GM12878 (cell line): ENCODE measurements around the gene CINP. TPM values are rescaled to one million over a fixed set of nuclear protein-coding genes. Genes with fewer than 3 reads are reported as not detected.
A peak's percentile ranks its signal among the peaks of the same experiment; 100 is the strongest.

ENCODE experiments used
- ATF7 ChIP-seq: fragments of 450-650 bp; IDR thresholded peaks from 2 replicates; pipeline ENCODE4 v1.6.1; 2016; ENCODE audit warnings: low read depth, mild to moderate bottlenecking
- CBX5 ChIP-seq: sonication (generic); IDR thresholded peaks from 2 replicates; pipeline ENCODE4 v1.6.1; 2016; ENCODE audit warnings: low read depth, moderate library complexity, mild to moderate bottlenecking, inconsistent platforms
- MYC ChIP-seq: IDR thresholded peaks from 2 replicates; pipeline ENCODE4 v1.6.1; 2011; ENCODE audit warnings: mild to moderate bottlenecking, low read length, moderate library complexity, inconsistent platforms; ENCODE audit not compliant: insufficient read depth, insufficient replicate concordance, insufficient read length, severe bottlenecking
- NBN ChIP-seq: fragments of 450-650 bp; IDR thresholded peaks from 2 replicates; pipeline ENCODE4 v1.6.1; 2016
- NFYB ChIP-seq: IDR thresholded peaks from 2 replicates; pipeline ENCODE4 v1.6.1; 2011; ENCODE audit warnings: low read depth, mild to moderate bottlenecking, low read length, improper control_type of control experiment, moderate library complexity; ENCODE audit not compliant: insufficient read depth
- RAD21 ChIP-seq: IDR thresholded peaks from 2 replicates; pipeline ENCODE4 v1.6.1; 2011; ENCODE audit warnings: mild to moderate bottlenecking, low read depth, low read length, moderate library complexity; ENCODE audit not compliant: insufficient read depth
- SMAD5 ChIP-seq: IDR thresholded peaks from 2 replicates; pipeline ENCODE4 v1.6.1; 2016; ENCODE audit warnings: antibody characterized with exemption, low read depth
- STAT1 ChIP-seq: fragments of 450-650 bp; conservative IDR thresholded peaks from 2 replicates; pipeline ENCODE4 v1.6.1; 2014; ENCODE audit warnings: antibody characterized with exemption, mild to moderate bottlenecking
- TCF7 ChIP-seq: IDR thresholded peaks from 2 replicates; pipeline ENCODE4 v1.6.1; 2014; ENCODE audit warnings: antibody characterized with exemption, borderline replicate concordance
- polyA plus RNA-seq, 11 experiments: library from polyadenylated mRNA; depleted of rRNA in 4 of 11; unstranded in 6 of 11; stranded (reverse) in 5 of 11; fragments of >200 nt; fragmentation: Nextera tagmentation in 4 of 11; fragmentation: Illumina TruSeq in 1 of 11; extraction: Ambion mirVana in 4 of 11; extraction: Trizol in 1 of 11; gene quantifications; 1 replicate in 1 of 11; 2 replicates in 10 of 11; pipeline versions ENCODE4 v1.2.1 to v1.2.3, GENCODE V29; 2011 to 2016; ENCODE audit warnings: inconsistent platforms in 2 of 11, missing spikeins in 2 of 11, low read depth in 1 of 11
- total RNA-seq, 4 experiments: library from RNA; depleted of rRNA in 3 of 4; stranded (reverse); fragments of >200 nt in 3 of 4; fragmentation: Illumina TruSeq in 1 of 4; extraction: Trizol in 1 of 4; gene quantifications; 2 replicates each; pipeline versions ENCODE4 v1.2.1 to v1.2.3, GENCODE V29; 2013 to 2021
- TF ChIP-seq, protein P1 (sequence below): fragments of 450-650 bp; IDR thresholded peaks from 2 replicates; pipeline ENCODE4 v1.6.1; 2016; ENCODE audit warnings: mild to moderate bottlenecking, moderate library complexity, borderline replicate concordance
- TF ChIP-seq, protein P2 (sequence below): fragments of 450-650 bp; IDR thresholded peaks from 2 replicates; pipeline ENCODE4 v1.6.1; 2017; ENCODE audit warnings: mild to moderate bottlenecking
- TF ChIP-seq, protein P3 (sequence below): IDR thresholded peaks from 2 replicates; pipeline ENCODE4 v1.6.1; 2012; ENCODE audit warnings: improper control_type of control experiment, low read depth, low read length; ENCODE audit not compliant: insufficient replicate concordance
- TF ChIP-seq, protein P4 (sequence below): fragments of 450-650 bp; IDR thresholded peaks from 2 replicates; pipeline ENCODE4 v1.6.1; 2016; ENCODE audit warnings: mild to moderate bottlenecking
- TF ChIP-seq, protein P5 (sequence below): IDR thresholded peaks from 2 replicates; pipeline ENCODE4 v1.6.1; 2012; ENCODE audit warnings: low read depth, low read length, improper control_type of control experiment

CINP gene
- total and polyA plus RNA-seq, 10 of the 15 experiments (the other 5 are each of a cell fraction or from before 2014, with no cell fraction given) = 45.4 to 73.3 (median 52.9) TPM

DNA sequence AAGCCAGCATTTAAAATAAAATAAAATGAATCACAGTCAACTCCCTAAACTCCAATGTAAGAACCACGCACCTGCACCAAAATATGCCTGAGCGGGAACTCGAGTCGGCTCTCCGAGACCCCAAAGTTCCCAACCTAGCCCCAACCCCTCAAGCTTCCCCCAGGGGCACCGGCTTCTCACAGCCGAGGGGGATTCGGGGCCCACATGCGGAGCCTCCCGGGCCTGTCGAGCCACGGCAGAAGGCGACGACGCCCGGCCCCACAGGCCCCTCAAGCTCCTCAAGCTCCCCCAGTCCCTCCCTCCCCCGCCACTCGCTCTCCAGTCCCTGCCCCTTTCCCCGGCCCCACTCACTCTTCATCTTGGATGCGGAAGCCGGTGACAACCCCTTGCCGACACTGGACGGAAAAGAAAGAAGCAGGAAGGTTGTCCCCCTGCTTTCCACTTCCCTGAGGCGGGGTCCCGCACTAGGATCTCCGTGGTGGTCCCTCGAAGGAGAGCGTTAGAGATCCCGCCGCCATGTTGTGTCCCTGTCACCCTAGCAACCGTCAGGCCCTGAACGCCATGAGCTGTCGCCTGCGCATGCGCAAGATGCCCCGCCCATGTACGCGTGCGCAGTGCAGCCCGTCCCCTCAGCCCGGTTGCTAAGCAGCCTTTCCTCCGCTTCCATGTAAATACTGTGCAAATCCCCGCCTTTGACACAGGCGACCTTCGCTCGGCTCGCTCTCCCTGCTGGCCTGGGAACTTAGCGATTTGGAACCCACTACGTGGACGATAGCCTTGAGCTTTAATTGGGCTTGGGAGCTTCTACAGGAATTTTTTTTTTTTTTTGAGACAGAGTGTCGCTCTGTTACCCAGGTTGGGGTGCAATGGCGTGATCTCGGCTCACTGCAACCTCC lies 57.8 kb downstream of the CINP start, which contains the start of gene MOK (continued):
- TF ChIP-seq, protein P1, sequence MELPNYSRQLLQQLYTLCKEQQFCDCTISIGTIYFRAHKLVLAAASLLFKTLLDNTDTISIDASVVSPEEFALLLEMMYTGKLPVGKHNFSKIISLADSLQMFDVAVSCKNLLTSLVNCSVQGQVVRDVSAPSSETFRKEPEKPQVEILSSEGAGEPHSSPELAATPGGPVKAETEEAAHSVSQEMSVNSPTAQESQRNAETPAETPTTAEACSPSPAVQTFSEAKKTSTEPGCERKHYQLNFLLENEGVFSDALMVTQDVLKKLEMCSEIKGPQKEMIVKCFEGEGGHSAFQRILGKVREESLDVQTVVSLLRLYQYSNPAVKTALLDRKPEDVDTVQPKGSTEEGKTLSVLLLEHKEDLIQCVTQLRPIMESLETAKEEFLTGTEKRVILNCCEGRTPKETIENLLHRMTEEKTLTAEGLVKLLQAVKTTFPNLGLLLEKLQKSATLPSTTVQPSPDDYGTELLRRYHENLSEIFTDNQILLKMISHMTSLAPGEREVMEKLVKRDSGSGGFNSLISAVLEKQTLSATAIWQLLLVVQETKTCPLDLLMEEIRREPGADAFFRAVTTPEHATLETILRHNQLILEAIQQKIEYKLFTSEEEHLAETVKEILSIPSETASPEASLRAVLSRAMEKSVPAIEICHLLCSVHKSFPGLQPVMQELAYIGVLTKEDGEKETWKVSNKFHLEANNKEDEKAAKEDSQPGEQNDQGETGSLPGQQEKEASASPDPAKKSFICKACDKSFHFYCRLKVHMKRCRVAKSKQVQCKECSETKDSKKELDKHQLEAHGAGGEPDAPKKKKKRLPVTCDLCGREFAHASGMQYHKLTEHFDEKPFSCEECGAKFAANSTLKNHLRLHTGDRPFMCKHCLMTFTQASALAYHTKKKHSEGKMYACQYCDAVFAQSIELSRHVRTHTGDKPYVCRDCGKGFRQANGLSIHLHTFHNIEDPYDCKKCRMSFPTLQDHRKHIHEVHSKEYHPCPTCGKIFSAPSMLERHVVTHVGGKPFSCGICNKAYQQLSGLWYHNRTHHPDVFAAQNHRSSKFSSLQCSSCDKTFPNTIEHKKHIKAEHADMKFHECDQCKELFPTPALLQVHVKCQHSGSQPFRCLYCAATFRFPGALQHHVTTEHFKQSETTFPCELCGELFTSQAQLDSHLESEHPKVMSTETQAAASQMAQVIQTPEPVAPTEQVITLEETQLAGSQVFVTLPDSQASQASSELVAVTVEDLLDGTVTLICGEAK = peak; percentile 57; the same call in 1 of the 2 replicates
- TF ChIP-seq RAD21 = no peak
- TF ChIP-seq, protein P2, sequence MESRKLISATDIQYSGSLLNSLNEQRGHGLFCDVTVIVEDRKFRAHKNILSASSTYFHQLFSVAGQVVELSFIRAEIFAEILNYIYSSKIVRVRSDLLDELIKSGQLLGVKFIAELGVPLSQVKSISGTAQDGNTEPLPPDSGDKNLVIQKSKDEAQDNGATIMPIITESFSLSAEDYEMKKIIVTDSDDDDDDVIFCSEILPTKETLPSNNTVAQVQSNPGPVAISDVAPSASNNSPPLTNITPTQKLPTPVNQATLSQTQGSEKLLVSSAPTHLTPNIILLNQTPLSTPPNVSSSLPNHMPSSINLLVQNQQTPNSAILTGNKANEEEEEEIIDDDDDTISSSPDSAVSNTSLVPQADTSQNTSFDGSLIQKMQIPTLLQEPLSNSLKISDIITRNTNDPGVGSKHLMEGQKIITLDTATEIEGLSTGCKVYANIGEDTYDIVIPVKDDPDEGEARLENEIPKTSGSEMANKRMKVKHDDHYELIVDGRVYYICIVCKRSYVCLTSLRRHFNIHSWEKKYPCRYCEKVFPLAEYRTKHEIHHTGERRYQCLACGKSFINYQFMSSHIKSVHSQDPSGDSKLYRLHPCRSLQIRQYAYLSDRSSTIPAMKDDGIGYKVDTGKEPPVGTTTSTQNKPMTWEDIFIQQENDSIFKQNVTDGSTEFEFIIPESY = no peak
- no peak for TF ChIP-seq MYC
- no peak for TF ChIP-seq SMAD5
- TF ChIP-seq, protein P3, sequence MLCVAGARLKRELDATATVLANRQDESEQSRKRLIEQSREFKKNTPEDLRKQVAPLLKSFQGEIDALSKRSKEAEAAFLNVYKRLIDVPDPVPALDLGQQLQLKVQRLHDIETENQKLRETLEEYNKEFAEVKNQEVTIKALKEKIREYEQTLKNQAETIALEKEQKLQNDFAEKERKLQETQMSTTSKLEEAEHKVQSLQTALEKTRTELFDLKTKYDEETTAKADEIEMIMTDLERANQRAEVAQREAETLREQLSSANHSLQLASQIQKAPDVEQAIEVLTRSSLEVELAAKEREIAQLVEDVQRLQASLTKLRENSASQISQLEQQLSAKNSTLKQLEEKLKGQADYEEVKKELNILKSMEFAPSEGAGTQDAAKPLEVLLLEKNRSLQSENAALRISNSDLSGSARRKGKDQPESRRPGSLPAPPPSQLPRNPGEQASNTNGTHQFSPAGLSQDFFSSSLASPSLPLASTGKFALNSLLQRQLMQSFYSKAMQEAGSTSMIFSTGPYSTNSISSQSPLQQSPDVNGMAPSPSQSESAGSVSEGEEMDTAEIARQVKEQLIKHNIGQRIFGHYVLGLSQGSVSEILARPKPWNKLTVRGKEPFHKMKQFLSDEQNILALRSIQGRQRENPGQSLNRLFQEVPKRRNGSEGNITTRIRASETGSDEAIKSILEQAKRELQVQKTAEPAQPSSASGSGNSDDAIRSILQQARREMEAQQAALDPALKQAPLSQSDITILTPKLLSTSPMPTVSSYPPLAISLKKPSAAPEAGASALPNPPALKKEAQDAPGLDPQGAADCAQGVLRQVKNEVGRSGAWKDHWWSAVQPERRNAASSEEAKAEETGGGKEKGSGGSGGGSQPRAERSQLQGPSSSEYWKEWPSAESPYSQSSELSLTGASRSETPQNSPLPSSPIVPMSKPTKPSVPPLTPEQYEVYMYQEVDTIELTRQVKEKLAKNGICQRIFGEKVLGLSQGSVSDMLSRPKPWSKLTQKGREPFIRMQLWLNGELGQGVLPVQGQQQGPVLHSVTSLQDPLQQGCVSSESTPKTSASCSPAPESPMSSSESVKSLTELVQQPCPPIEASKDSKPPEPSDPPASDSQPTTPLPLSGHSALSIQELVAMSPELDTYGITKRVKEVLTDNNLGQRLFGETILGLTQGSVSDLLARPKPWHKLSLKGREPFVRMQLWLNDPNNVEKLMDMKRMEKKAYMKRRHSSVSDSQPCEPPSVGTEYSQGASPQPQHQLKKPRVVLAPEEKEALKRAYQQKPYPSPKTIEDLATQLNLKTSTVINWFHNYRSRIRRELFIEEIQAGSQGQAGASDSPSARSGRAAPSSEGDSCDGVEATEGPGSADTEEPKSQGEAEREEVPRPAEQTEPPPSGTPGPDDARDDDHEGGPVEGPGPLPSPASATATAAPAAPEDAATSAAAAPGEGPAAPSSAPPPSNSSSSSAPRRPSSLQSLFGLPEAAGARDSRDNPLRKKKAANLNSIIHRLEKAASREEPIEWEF = no peak
- TF ChIP-seq, protein P4, sequence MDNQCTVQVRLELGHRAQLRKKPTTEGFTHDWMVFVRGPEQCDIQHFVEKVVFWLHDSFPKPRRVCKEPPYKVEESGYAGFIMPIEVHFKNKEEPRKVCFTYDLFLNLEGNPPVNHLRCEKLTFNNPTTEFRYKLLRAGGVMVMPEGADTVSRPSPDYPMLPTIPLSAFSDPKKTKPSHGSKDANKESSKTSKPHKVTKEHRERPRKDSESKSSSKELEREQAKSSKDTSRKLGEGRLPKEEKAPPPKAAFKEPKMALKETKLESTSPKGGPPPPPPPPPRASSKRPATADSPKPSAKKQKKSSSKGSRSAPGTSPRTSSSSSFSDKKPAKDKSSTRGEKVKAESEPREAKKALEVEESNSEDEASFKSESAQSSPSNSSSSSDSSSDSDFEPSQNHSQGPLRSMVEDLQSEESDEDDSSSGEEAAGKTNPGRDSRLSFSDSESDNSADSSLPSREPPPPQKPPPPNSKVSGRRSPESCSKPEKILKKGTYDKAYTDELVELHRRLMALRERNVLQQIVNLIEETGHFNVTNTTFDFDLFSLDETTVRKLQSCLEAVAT = no peak
- no peak for TF ChIP-seq TCF7
- no peak for TF ChIP-seq CBX5
- TF ChIP-seq, protein P5, sequence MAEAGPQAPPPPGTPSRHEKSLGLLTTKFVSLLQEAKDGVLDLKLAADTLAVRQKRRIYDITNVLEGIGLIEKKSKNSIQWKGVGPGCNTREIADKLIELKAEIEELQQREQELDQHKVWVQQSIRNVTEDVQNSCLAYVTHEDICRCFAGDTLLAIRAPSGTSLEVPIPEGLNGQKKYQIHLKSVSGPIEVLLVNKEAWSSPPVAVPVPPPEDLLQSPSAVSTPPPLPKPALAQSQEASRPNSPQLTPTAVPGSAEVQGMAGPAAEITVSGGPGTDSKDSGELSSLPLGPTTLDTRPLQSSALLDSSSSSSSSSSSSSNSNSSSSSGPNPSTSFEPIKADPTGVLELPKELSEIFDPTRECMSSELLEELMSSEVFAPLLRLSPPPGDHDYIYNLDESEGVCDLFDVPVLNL = no peak
- no peak for TF ChIP-seq ATF7
- TF ChIP-seq NFYB = no peak
- no peak for TF ChIP-seq STAT1
- no peak for TF ChIP-seq NBN
